HL-60 (cell line): ENCODE data around the gene TRIM72.

Source experiments
- CTCF ChIP-seq: IDR thresholded peaks from one replicate; pipeline ENCODE4 v1.5.1; 2011; ENCODE audit warnings: low read length, control low read depth, inconsistent platforms; ENCODE audit not compliant: insufficient read depth
- GABPA ChIP-seq: IDR thresholded peaks from 2 replicates; pipeline ENCODE4 v1.6.1; 2012; ENCODE audit warnings: low read depth

GRCh38 chr16:31214708-31215286 is 878 bp downstream of the TRIM72 start:
- TF ChIP-seq CTCF (no peak), GABPA (no peak)
